Inflammatory macrophage treated with lipopolysaccharide for 1 hour (primary cell): Measurements from ENCODE around the gene PDE1C.

Experiments
- DNase-seq, 2 donors: peaks; one replicate each; pipeline ENCODE4 v3.0.0-alpha.2; 2020 to 2022

PDE1C gene

GRCh38 chr7:31758755-31759154 is 311.5 kb downstream of the PDE1C start:
- no peak for DNase-seq

GRCh38 chr7:31751726-31752125 is 318.5 kb downstream of the PDE1C start:
- DNase-seq: no peak

- no peak for DNase-seq
These were observed 322.1 kb downstream of the PDE1C start for GRCh38 chr7:31748084-31748483.

GRCh38 chr7:31747553-31747952 is 322.7 kb downstream of the PDE1C start:
- peak in 1 of 2 donors; percentile 2 for DNase-seq

GRCh38 chr7:31744294-31744874 is 325.8 kb downstream of the PDE1C start:
- DNase-seq: peak; percentile 27 to 74

- no peak for DNase-seq
These were observed 328.4 kb downstream of the PDE1C start for GRCh38 chr7:31741852-31742251.

GRCh38 chr7:31735991-31736982 is 333.9 kb downstream of the PDE1C start:
- peak; percentile 58 to 92 for DNase-seq

GRCh38 chr7:31734456-31734855 is 335.8 kb downstream of the PDE1C start:
- DNase-seq: peak in 1 of 2 donors; percentile 11

- DNase-seq: no peak
These were observed 340.9 kb downstream of the PDE1C start for GRCh38 chr7:31729195-31729804.

GRCh38 chr7:31724696-31725095 is 345.5 kb downstream of the PDE1C start:
- DNase-seq: no peak

GRCh38 chr7:31720366-31720765 is 349.8 kb downstream of the PDE1C start:
- no peak for DNase-seq

- no peak for DNase-seq
These were observed 353.9 kb downstream of the PDE1C start for GRCh38 chr7:31716355-31716754.

- no peak for DNase-seq
These were observed 360.0 kb downstream of the PDE1C start for GRCh38 chr7:31710171-31710570.

- no peak for DNase-seq
These were observed 363.1 kb downstream of the PDE1C start for GRCh38 chr7:31707089-31707488.

- DNase-seq: no peak
These were observed 364.8 kb downstream of the PDE1C start for GRCh38 chr7:31705377-31705776.

GRCh38 chr7:31702354-31702753 is 367.9 kb downstream of the PDE1C start:
- no peak for DNase-seq
